Measurements from ENCODE around the gene IBTK. TPM values are rescaled to one million over a fixed set of nuclear protein-coding genes. Genes with fewer than 3 reads are reported as not detected.

Gene IBTK
- total and polyA plus RNA-seq, 2 of the 8 experiments (the other 6 are each of a cell fraction or from before 2014, with no cell fraction given): 4.6 to 24.2 TPM

- H3K27me3 ChIP-seq (replicated peaks in 1 of 4; ENCODE audit: control insufficient read depth in 3 of 4, extremely low read depth in 1 of 4, insufficient read depth in 3 of 4, low read length in 3 of 4): no peaks in the 10 kb centered on the region
- H2AK5ac ChIP-seq (ENCODE audit: low read depth, low read length): no peak overlapping the region
- H3K79me2 ChIP-seq (ENCODE audit: control insufficient read depth in 1 of 2, insufficient read depth in 2 of 2, low read length in 2 of 2): no peaks in the 10 kb centered on the region
- no peak overlapping the region for H3K14ac ChIP-seq (ENCODE audit: insufficient read length)
- no peak overlapping the region for H3K9ac ChIP-seq (replicated peaks in 1 of 4; ENCODE audit: extremely low read depth in 1 of 4, low read depth in 3 of 4, low read length in 3 of 4)
- no peak overlapping the region for H2BK20ac ChIP-seq (ENCODE audit: low read length)
- no peak overlapping the region for H2BK12ac ChIP-seq (ENCODE audit: low read depth, low read length)
- H4K8ac ChIP-seq (ENCODE audit: extremely low read depth, insufficient read depth, low read length): no peak overlapping the region
- no peak overlapping the region for H3K4me3 ChIP-seq (ENCODE audit: extremely low read depth in 1 of 4, insufficient read depth in 2 of 4, low read depth in 3 of 4, low read length in 4 of 4)
- H2AFZ ChIP-seq (ENCODE audit: low read length): no peak overlapping the region
- POLR2A ChIA-PET (ENCODE audit: partially characterized antibody): no interaction called here
- FAIRE-seq (no peak), DNase-seq (ENCODE audit: low read depth in 1 of 2, low spot score in 2 of 2) (no peak)
- no peaks in the 10 kb centered on the region for H3K9me3 ChIP-seq (ENCODE audit: insufficient read depth in 2 of 2, low read depth in 1 of 2, low read length in 1 of 2)
- WGBS, 2 experiments (ENCODE audit: extremely low coverage in 1 of 2, insufficient coverage in 1 of 2, insufficient read length in 1 of 2, insufficient replicate concordance in 2 of 2, low coverage in 1 of 2, low lambda C conversion rate in 2 of 2, missing lambda C conversion rate in 1 of 2): 97% methylated on average over 1 of the region's 1 CpG; no CpG with 5 or more reads in 1 of the 2 experiments
- no peaks in the 10 kb centered on the region; the same call in 1 of the 2 replicates for H3K79me1 ChIP-seq (ENCODE audit: low read depth, low read length)
- H4K91ac ChIP-seq (replicated peaks; ENCODE audit: insufficient read length, low read length): no peak overlapping the region
- no peak overlapping the region for H3K18ac ChIP-seq (ENCODE audit: extremely low read depth, low read length)
- H4K5ac ChIP-seq (ENCODE audit: insufficient read length, low read depth, low read length): no peak overlapping the region
- H3K23me2 ChIP-seq (ENCODE audit: low read depth, low read length): no peaks in the 10 kb centered on the region
- CTCF ChIA-PET (ENCODE audit: partially characterized antibody): no interaction called here
- no peak overlapping the region for H3K56ac ChIP-seq (replicated peaks; ENCODE audit: insufficient read length, low read depth, low read length)
- peaks cover 0 to 62% (median 21%) of the 10 kb centered on the region in 4 experiments; a peak in 6 of 8 replicates for H3K36me3 ChIP-seq (ENCODE audit: control insufficient read depth in 2 of 4, insufficient read depth in 4 of 4, low read length in 3 of 4)
- H3K23ac ChIP-seq (ENCODE audit: insufficient read length): no peak overlapping the region
- no peak overlapping the region for H3K4me2 ChIP-seq (ENCODE audit: insufficient read depth in 1 of 2, low read depth in 2 of 2, low read length in 2 of 2)
- H3K4ac ChIP-seq (replicated peaks; ENCODE audit: insufficient read length, low read depth, low read length): no peak overlapping the region
- no peak overlapping the region for H2BK15ac ChIP-seq (ENCODE audit: low read length)
- no peaks in the 10 kb centered on the region for H4K20me1 ChIP-seq (replicated peaks in 1 of 2; ENCODE audit: control insufficient read depth in 1 of 2, insufficient read depth in 2 of 2, low read length in 2 of 2)
- no peaks in the 10 kb centered on the region for H3K4me1 ChIP-seq (replicated peaks in 1 of 4; ENCODE audit: control insufficient read depth in 3 of 4, insufficient read depth in 4 of 4, low read length in 3 of 4)
- no peak overlapping the region for H2BK5ac ChIP-seq (ENCODE audit: low read depth, low read length)
- no peak overlapping the region for H3K27ac ChIP-seq (ENCODE audit: low read depth, low read length)
- H2BK120ac ChIP-seq (replicated peaks; ENCODE audit: low read depth, low read length): no peak overlapping the region
- TF ChIP-seq CTCF (IDR thresholded peaks at IDR 0.05; ENCODE audit: control extremely low read depth in 1 of 3, insufficient read depth in 1 of 3, low read depth in 1 of 3, low read length in 3 of 3) (no peak), RAD21 (IDR thresholded peaks at IDR 0.05 in 1 of 2, conservative IDR thresholded peaks at IDR 0.05 in 1 of 2; ENCODE audit: low read depth in 2 of 2, low read length in 2 of 2) (no peak)
Observed at GRCh38 chr6:82217018-82217586, 30.4 kb downstream of the IBTK start.

Data from H1 (cell line).